T-helper 2 cell treated with Interferon-gamma antibody and Interleukin-4, amounts not matched to agents 100 ng/mL and 5 ng/mL, for 36 hours (primary cell): ENCODE measurements around the gene GUCY1A2. TPM values are rescaled to one million over a fixed set of nuclear protein-coding genes. Genes with fewer than 3 reads are reported as not detected.
"Not testable (repeated sequence)": the region's sequence is repeated elsewhere in the genome, so short reads cannot be mapped to it uniquely, and the experiment has no call there.

ENCODE experiments used
- intact Hi-C: fragments of 100-400 bp; cut with micrococcal nuclease; formaldehyde crosslinking; loops from one replicate; pipeline ENCODE4 v1.15.1; 2023
- total RNA-seq: library from RNA; stranded (reverse); gene quantifications from 2 replicates; pipeline ENCODE4 v1.2.3, GENCODE V29; 2022

GUCY1A2 gene, protein sequence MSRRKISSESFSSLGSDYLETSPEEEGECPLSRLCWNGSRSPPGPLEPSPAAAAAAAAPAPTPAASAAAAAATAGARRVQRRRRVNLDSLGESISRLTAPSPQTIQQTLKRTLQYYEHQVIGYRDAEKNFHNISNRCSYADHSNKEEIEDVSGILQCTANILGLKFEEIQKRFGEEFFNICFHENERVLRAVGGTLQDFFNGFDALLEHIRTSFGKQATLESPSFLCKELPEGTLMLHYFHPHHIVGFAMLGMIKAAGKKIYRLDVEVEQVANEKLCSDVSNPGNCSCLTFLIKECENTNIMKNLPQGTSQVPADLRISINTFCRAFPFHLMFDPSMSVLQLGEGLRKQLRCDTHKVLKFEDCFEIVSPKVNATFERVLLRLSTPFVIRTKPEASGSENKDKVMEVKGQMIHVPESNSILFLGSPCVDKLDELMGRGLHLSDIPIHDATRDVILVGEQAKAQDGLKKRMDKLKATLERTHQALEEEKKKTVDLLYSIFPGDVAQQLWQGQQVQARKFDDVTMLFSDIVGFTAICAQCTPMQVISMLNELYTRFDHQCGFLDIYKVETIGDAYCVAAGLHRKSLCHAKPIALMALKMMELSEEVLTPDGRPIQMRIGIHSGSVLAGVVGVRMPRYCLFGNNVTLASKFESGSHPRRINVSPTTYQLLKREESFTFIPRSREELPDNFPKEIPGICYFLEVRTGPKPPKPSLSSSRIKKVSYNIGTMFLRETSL
- 0.02 and 0.05 TPM in 2 replicates for total RNA-seq

DNA sequence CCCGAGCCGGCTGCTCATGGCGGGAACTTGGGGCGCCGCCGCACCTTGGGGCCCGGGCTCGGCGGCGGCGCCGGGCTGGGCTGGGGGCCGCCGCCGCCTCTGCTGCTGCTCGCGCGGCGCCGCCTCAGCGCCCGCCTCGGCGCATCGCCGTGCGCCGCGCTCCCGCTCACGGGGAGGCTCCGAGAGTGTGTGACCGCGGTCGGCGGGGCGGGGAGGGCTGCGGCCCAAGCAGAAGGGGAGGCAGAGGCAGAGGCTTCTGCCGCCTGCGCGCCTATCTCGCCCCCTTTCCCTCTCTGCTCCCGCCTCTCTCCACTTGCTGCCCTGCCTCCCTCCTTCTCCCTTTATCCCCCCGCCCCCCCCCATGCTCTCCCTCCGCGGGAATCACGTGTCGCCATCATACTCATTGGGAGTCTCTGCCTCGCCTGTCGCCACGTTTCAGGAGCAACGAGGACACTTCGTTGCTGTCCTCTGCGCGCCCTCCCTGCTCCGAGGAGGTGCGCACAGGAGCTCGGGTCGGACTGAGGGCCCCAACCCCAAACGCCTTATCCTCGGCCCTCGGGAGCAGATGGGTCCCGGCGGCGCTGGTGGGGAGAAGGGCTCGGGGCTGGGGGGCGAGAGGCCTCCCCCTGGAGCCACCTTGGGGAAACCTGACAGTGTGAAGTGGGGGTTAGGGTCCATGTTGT lies at the start of gene GUCY1A2:
Gene GUCY1A2, minus strand, starts transcription at position 258 of the 683 bp plus-strand sequence. CDS start 421 bp downstream, outside the sequence.
- intact Hi-C loops, result no loop called here

DNA sequence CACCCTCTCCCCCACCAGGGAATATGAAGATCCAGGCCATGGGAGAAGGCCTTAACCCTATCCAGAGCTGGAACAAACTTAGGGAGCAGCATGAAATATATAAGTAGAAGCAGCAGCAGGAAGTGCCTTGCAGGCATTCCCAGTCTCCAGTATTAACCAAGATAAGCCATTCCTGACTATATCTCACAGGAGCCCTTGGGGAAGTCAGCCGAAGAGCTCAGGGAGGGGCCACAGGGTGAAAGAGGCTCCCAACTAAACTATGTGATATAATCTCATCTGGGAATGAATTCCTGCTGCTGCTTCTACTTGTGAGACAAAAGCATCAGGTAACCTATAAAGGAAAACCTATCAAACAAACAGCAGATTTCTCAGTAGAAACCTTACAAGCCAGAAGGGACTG lies 36.1 kb upstream of the GUCY1A2 start:
- intact Hi-C loops, result no loop called here

DNA sequence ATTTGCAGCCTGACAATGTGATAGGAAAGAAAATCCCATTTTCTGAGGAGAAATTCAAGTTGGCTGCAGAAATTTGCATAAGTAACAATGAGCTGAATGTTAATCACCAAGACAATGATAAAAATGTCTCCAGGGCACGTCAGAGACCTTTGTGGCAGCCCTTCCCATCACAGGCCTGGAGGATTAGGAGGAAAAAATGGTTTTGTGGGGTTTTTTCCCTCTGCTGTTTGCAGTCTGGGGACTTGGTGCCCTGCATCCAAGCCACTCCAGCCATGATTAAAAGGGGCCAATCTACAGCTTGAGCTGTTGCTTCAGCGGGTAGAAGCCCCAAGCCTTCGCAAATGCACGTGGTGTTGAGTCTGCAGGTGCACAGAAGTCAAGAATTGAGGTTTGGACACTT lies 33.1 kb upstream of the GUCY1A2 start:
- intact Hi-C loops, result not testable (repeated sequence)

DNA sequence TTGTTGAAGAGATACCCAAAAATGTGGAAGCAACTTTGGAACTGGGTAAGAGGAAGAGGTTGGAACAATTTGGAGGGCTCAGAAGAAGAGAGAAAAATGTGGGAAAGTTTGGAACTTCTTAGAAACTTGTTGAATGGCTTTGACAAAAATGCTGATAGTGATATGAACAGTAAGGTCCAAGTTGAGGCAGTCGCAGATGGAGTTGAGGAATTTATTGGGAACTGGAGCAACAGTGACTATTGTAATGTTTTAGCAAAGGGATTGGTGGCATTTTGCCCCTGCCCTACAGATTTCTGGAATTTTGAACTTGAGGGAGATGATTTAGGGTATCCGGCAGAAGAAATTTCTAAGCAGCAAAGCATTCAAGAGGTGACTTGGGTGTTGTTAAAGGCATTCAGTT lies 32.6 kb upstream of the GUCY1A2 start:
- intact Hi-C loops, result not testable (repeated sequence)

DNA sequence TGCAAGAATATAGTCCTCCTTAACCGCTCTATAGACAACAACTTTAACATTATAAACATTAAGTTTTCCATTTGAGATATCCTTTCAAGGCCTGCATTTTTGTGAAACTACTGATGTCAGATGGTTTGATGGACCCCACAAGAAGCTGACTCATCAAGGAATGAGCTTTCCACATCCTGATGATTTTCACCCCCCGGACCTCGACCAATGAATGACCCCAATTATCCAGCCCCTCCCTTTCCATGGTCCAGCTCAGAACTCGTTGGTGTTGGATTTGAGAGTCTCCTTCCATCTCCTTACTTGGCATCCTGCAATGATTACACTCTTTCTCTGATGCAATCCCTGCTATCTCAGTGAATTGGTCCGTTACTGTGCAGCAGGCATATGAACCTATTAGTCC lies 31.8 kb upstream of the GUCY1A2 start:
- intact Hi-C loops, result no loop called here

DNA sequence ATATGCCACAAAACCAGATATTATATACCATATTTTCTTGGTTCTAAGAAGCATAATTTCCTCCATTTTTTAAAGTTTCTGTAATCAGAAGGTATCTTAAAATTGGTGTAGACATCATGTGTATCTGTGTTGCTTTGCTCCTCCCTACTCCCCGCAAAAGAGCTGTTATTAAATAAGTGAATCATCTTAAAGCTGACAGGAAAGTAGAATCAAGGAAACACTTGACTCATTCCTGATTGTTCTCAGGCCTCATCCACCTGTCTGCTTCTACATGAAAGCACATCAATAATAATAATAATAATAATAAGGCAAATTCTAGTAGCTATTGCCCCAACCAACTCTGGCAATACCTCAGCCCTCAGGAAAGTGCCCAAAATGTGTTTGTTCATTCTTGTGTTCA lies 26.2 kb upstream of the GUCY1A2 start:
- intact Hi-C loops, result no loop called here

DNA sequence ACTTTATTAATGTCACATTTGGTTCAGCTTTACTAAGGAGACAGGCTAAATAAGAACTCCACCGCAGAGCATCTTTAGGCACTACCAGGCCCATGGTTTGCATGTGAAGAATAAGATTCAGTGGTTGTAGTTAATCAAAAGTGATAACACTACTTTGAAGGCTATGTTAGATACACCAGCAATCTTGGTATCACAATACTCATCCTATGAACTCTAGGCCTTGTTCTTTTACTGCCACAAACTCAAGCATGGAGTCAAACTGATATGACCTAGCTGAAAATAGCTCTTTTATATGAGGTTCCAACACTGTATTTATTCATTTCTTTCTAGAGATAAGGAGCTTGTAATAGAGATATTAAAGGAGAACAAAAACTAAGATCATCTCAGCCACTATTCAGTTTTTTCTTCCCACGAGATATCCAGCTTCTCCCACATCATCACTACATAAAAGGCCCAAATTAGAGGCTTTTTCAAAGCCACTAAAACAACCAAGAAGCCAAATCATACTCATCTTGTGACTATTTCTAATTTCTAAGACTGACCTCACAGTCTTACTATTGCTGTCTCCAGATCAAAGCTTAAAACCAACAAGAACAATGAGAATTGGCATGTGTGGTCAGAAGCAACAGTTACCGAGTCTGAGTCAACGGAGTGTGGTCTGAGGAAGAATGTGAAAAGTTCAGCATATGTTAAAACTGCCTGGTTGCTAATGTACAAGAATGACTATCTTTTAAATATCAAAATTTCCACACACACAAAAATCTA lies 25.1 kb upstream of the GUCY1A2 start:
- intact Hi-C loops, result no loop called here

DNA sequence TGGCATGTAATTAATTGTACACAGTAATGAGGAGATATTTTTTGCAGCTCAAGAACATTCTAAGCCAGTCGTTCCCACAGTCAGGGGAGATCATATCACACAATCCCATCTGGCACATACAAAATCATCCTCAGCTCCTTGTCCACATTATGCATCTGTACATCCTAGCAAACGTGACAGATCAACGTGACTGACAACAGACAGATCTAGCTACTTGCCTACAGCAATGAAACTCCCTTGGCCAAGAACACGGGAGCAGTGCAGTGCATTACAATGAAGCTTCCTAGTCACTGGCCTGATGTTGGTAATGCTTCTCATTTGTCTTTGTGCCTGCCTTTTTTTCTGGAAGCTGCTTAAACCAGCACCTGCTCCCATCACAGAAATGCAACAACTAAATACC lies 24.5 kb upstream of the GUCY1A2 start:
- intact Hi-C loops, result no loop called here

DNA sequence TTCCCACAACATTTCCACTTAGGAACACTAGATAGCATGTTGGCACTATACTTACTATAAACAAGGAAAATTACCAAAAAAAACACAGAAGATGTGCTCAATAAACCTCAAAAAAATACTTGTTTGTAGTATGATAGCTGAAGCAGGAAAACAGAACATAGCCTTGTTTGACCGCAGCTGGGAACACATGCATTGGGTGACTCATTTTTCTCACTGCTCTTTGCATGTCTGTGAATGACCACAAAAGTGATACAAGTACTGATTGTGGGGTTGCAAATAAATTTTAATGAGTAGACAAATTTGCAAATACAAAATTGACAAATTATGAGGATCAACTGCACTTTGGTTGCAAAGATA lies 22.8 kb upstream of the GUCY1A2 start:
- intact Hi-C loops, result no loop called here

DNA sequence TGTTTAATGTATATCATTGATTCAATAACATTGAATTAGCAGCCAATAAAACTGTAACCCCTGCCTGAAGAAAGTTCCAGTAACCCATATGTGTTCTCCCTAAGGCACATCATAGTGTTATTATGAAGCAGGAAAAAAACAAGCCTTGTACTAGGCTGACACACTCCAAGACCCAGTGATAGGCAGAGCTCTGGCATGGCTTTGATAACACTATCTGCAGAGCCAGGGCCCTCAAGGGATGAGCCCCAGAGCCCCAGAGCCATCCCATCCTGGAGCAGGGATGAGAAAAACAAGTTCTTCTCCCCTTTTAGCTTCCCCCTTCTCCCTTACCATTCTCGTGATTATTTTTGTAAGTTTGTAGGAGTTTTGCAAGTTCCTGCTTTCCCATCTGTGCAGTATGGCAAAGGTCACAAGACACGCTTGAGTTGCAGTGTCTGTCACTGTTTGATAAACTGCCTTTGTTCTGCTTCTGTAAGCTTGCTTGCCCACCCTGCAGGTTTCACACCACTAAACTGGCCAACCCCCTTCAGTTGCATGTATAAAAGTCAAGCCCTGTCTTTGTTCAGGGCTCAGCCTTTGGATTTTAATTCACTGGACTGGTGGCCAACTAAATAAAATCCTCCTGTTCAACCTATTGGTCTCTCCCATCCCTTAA lies 22.3 kb upstream of the GUCY1A2 start:
- intact Hi-C loops, result no loop called here

DNA sequence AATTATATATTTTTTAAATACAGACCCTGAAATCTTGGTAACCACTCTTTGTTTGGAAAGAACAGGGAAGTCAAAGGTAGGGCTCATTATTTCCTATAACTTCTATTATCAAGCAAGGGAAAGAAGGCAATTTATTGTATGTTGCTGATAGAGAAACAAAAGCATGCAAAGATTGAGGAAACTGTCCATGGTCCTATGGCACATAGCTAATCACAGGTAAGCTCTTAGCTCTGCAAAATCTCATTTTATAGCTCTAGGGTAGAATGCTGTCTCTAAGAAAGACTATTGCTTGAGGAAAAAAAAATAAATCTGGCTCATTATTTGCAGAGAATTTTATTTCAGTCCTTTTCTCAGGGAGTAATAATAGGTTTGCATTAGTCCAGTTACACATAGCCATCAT lies 7.4 kb upstream of the GUCY1A2 start:
- intact Hi-C loops, result no loop called here

DNA sequence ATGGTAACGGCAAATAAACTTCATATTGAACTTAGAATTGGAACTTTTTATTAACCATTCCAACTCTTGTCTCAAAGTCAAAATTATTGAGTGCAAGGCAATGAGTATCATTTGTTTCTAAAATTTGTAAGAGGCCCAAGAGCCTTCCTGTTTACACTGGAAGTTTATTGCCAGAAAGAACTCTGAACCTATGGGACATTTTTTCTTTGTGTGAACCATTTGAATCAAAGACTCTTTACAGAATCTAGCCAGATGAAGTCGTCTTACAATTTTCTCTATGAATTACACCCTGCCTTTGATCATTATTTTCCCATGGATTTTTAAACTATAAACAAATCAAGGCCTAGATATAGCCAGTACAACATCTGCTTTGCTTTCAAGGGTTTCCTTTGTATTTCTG lies 2.3 kb upstream of the GUCY1A2 start:
- intact Hi-C loops, result no loop called here

DNA sequence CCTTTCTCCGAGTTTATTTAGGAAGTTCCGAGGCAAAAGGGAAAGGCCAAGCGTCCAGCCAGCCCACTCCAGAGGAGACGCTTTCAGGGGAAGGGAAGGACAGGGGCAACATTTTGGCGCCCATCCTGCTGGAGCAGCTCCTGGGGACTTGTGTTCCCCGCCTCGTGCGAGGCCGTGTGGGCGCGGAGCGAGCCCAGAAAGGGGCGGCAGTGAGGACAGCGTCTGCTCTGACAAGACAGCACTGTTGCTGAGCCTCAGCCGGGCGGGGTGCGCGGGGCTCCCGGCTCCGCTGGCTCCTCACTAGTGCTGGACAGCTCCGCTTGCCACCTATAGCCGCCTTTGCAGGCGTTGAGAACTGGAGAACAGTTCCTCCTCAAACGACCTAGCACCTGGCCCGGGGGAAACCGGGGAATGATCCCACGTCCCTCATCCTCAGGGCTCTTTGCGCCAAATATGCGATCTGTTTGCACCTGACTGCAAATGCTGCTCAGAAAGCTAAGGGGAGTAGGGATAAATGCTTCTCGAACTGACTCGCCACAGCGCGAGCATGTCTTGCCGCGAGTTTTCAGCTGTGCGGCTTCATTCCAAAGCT lies 722 bp upstream of the GUCY1A2 start:
- intact Hi-C loops, result no loop called here

DNA sequence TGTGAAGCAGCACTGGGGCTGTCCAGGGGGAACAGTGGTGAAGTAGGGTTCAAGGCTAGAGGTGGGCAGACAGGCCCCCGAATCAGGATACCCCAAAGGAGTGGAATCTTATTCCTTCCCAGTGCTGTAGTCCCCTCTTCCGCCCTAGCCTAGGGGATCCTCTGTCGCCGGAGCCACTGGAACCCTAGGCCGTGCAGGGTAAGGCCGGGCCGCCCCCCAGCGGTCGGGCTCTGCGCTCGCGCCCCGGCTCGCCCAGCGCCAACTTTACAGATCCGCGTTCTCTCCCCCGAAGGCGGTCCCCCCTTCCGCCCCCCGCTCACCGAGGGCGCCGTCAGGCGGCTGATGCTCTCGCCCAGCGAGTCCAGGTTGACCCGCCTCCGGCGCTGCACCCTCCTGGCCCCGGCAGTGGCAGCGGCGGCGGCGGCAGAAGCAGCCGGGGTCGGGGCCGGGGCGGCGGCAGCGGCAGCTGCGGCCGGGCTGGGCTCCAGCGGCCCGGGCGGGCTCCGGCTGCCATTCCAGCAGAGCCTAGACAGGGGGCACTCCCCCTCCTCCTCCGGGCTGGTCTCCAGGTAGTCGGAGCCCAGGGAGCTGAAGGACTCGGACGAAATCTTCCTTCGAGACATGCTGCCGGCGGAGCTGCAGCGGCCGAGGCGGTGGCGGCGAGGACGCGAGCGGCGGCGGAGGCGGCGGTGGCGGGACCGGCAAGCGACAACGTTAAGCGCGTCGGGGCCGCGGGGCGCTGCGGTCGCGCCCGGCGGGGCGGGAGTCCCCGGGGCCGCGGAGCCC lies 650 bp downstream of the GUCY1A2 start:
- intact Hi-C loops, result no loop called here

DNA sequence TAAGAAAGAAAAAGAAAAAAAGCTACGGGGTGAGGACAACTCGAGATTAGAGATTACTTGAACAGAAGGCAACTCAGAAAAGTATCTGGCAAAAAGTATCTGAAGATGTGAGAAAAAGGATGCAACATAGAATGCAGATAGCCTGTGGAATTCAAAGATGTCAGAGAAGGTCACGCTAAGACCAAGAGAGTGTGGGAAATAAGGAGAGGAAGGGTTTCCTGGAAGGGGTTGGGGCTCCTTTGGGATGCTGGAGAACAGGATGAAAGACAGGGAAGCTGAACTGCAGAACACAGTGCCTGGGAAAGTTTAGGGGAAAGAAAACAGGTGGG lies 1.2 kb downstream of the GUCY1A2 start:
- intact Hi-C loops, result no loop called here

DNA sequence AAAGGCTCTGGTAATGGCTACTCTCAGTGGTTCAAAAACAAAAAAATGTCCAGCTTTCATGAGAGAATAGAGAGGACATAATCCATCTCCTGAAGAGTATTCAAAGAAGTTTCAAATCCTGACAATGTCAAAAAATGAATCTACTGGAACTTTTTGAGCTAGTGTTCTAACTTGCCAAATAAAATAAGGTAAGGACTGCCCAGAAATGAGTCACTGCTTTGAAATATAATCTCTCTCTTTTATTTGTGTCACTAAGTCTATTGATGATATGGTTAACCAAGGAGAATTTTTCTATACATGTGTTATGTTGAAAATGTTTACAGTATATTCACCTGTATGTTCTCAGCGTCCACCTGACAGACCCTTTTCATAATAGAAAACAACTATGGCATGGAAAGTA lies 3.4 kb downstream of the GUCY1A2 start:
- intact Hi-C loops, result no loop called here

DNA sequence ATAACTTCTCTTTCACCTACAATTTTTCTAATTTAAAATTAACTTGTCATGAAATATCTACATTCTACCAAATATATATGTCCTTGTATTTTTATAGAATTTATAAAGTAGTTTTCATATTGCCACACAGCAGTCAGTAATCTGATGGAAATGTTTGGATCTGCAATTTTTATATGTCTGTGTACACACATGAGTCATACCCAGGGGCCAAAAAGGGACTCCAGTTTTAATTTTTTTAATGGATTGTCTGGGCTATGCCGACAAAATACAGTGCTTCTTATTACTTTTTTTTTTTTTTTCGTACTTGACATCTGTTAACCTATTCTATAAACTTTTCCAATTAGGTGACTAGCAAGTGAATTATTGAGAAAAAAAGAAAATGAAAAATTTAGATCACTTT lies 6.3 kb downstream of the GUCY1A2 start:
- intact Hi-C loops, result no loop called here

DNA sequence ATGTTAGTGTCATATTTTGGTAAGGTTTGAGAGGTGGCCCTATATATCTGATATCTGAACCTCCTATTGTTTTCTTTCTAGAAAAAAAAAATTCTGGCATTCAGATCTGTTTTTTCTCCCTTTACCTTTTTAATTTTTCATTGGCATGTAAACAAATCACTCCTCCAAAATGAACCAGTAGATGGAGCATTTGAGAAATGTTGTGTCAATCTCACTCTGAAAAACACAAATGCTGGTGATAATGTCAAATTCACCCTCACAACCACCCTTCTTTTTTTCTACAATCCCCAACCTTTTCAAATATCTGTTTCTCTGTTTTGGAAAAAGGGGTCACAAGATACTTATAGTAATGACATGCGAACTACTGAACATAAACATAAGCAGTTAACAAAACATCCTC lies 9.1 kb downstream of the GUCY1A2 start:
- intact Hi-C loops, result no loop called here

DNA sequence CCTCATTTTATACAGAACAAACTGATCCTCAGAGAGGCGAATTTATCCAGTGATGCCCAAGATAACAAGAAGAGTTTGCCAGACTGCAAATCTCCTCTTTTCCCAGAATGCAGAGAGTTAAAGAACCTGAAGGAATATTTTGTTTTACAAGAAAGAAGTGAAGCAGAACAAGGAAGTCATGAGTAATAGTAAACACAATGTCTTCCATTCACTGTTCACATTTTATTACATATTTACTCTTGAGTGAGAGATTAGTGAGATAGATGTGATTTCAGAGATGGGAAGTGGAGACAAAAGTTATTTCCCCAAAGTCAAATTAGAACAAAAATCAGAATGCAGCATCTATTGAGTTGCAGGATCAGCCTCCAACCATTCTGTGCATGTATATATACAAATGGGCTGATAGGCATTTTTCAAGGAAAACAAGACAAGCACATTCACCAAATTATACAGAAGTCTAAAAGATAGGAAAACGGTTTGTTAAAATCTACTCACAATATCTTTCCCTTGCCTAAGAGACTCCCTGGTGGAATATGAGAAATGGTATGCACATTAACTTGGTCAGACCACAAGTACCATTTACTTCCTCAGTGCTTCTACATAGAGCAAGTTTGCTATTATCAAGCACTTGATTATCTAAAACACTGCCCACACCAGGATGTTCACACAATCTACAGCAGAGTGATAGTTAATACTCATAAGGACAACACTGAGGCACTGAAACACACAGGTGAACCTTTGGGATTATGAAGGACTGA lies 12.0 kb downstream of the GUCY1A2 start:
- intact Hi-C loops, result no loop called here
